ENCODE measurements around the gene ABCB4.

ABCB4 gene

GRCh38 chr7:87395442-87396020, 79.9 kb downstream of the ABCB4 start:
- no peak for TF ChIP-seq CTCF (IDR thresholded peaks at IDR 0.05; ENCODE audit: poor library complexity, severe bottlenecking)
- DNase-seq (ENCODE audit: low spot score) (no peak), ATAC-seq (ENCODE audit: low read depth) (no peak)
- no peak overlapping the region for H3K4me3 ChIP-seq (ENCODE audit: severe bottlenecking)
- no peaks in the 10 kb centered on the region for H3K27me3 ChIP-seq (ENCODE audit: insufficient read depth, poor library complexity, severe bottlenecking)
- H3K9me3 ChIP-seq (ENCODE audit: severe bottlenecking): no peaks in the 10 kb centered on the region
- peaks cover 8% of the 10 kb centered on the region for H3K36me3 ChIP-seq (ENCODE audit: low read depth)
- H3K4me1 ChIP-seq (ENCODE audit: insufficient read depth, poor library complexity, severe bottlenecking): peaks cover 12% of the 10 kb centered on the region
- H3K27ac ChIP-seq (ENCODE audit: poor library complexity, severe bottlenecking): no peak overlapping the region

GRCh38 chr7:87391020-87391701, 84.3 kb downstream of the ABCB4 start:
- TF ChIP-seq CTCF (IDR thresholded peaks at IDR 0.05; ENCODE audit: poor library complexity, severe bottlenecking): no peak
- Histone ChIP-seq H3K27me3 (ENCODE audit: insufficient read depth, poor library complexity, severe bottlenecking) (no peaks in the 10 kb centered on the region), H3K27ac (ENCODE audit: poor library complexity, severe bottlenecking) (no peak overlapping the region), H3K9me3 (ENCODE audit: severe bottlenecking) (no peaks in the 10 kb centered on the region), H3K36me3 (ENCODE audit: low read depth) (peaks cover 8% of the 10 kb centered on the region; the same call in 1 of the 2 replicates), H3K4me1 (ENCODE audit: insufficient read depth, poor library complexity, severe bottlenecking) (no peaks in the 10 kb centered on the region), H3K4me3 (ENCODE audit: severe bottlenecking) (no peak overlapping the region)
- ATAC-seq (ENCODE audit: low read depth): no peak
- DNase-seq (ENCODE audit: low spot score): no peak

- Histone ChIP-seq H3K4me1 (ENCODE audit: insufficient read depth, poor library complexity, severe bottlenecking) (peaks cover 4% of the 10 kb centered on the region), H3K9me3 (ENCODE audit: severe bottlenecking) (no peaks in the 10 kb centered on the region), H3K27me3 (ENCODE audit: insufficient read depth, poor library complexity, severe bottlenecking) (no peaks in the 10 kb centered on the region), H3K4me3 (ENCODE audit: severe bottlenecking) (no peak overlapping the region), H3K36me3 (ENCODE audit: low read depth) (peaks cover 9% of the 10 kb centered on the region), H3K27ac (ENCODE audit: poor library complexity, severe bottlenecking) (no peak overlapping the region)
- DNase-seq (ENCODE audit: low spot score) (no peak), ATAC-seq (ENCODE audit: low read depth) (no peak)
- TF ChIP-seq CTCF (IDR thresholded peaks at IDR 0.05; ENCODE audit: poor library complexity, severe bottlenecking): no peak
Measured at GRCh38 chr7:87380905-87381304, 94.6 kb downstream of the ABCB4 start.

GRCh38 chr7:87375662-87376435, 99.6 kb downstream of the ABCB4 start:
- no peak for DNase-seq (ENCODE audit: low spot score)
- H3K36me3 ChIP-seq (ENCODE audit: low read depth): peaks cover 3% of the 10 kb centered on the region; the same call in 1 of the 2 replicates
- no peaks in the 10 kb centered on the region for H3K27me3 ChIP-seq (ENCODE audit: insufficient read depth, poor library complexity, severe bottlenecking)
- TF ChIP-seq CTCF (IDR thresholded peaks at IDR 0.05; ENCODE audit: poor library complexity, severe bottlenecking): no peak
- no peak overlapping the region for H3K4me3 ChIP-seq (ENCODE audit: severe bottlenecking)
- peaks cover 4% of the 10 kb centered on the region for H3K4me1 ChIP-seq (ENCODE audit: insufficient read depth, poor library complexity, severe bottlenecking)
- no peak for ATAC-seq (ENCODE audit: low read depth)
- no peaks in the 10 kb centered on the region for H3K9me3 ChIP-seq (ENCODE audit: severe bottlenecking)
- H3K27ac ChIP-seq (ENCODE audit: poor library complexity, severe bottlenecking): no peak overlapping the region
